IMR-90 (cell line): ENCODE data around the gene PCDHA8.

Experiments used
- CEBPB ChIP-seq: IDR thresholded peaks from 2 replicates; pipeline ENCODE4 v1.6.1; 2012; ENCODE audit warnings: low read depth, low read length, improper control_type of control experiment
- CHD1 ChIP-seq: IDR thresholded peaks from 2 replicates; pipeline ENCODE4 v1.6.1; 2012; ENCODE audit warnings: low read depth, low read length, improper control_type of control experiment
- CTCF ChIP-seq: conservative IDR thresholded peaks from 2 replicates; pipeline ENCODE4 v1.5.1; 2012; ENCODE audit warnings: mild to moderate bottlenecking, low read depth, low read length, improper control_type of control experiment
- ELK1 ChIP-seq: fragments of 150-350 bp; IDR thresholded peaks from 2 replicates; pipeline ENCODE4 v1.6.1; 2016; ENCODE audit warnings: low read depth, mild to moderate bottlenecking, low read length, moderate library complexity, borderline replicate concordance
- FOS ChIP-seq: fragments of 150-350 bp; IDR thresholded peaks from 2 replicates; pipeline ENCODE4 v1.6.1; 2016; ENCODE audit warnings: low read depth, low read length
- MAFK ChIP-seq: IDR thresholded peaks from 2 replicates; pipeline ENCODE4 v1.6.1; 2012; ENCODE audit warnings: low read depth, low read length, improper control_type of control experiment
- MAZ ChIP-seq: IDR thresholded peaks from 2 replicates; pipeline ENCODE4 v1.6.1; 2012; ENCODE audit warnings: low read depth, mild to moderate bottlenecking, low read length, improper control_type of control experiment, moderate library complexity, borderline replicate concordance
- MXI1 ChIP-seq: IDR thresholded peaks from 2 replicates; pipeline ENCODE4 v1.6.1; 2012; ENCODE audit warnings: low read depth, mild to moderate bottlenecking, low read length, moderate library complexity, borderline replicate concordance
- POLR2A ChIP-seq: IDR thresholded peaks from 2 replicates; pipeline ENCODE4 v1.6.1; 2012; ENCODE audit warnings: mild to moderate bottlenecking, low read depth, low read length
- RAD21 ChIP-seq: IDR thresholded peaks from 2 replicates; pipeline ENCODE4 v1.6.1; 2012; ENCODE audit warnings: low read length, improper control_type of control experiment
- RCOR1 ChIP-seq: IDR thresholded peaks from 2 replicates; pipeline ENCODE4 v1.6.1; 2012; ENCODE audit warnings: mild to moderate bottlenecking, low read length, improper control_type of control experiment; ENCODE audit not compliant: insufficient replicate concordance
- RFX5 ChIP-seq: IDR thresholded peaks from 2 replicates; pipeline ENCODE4 v1.8.0; 2012; ENCODE audit warnings: low read depth, mild to moderate bottlenecking, low read length, moderate library complexity

DNA sequence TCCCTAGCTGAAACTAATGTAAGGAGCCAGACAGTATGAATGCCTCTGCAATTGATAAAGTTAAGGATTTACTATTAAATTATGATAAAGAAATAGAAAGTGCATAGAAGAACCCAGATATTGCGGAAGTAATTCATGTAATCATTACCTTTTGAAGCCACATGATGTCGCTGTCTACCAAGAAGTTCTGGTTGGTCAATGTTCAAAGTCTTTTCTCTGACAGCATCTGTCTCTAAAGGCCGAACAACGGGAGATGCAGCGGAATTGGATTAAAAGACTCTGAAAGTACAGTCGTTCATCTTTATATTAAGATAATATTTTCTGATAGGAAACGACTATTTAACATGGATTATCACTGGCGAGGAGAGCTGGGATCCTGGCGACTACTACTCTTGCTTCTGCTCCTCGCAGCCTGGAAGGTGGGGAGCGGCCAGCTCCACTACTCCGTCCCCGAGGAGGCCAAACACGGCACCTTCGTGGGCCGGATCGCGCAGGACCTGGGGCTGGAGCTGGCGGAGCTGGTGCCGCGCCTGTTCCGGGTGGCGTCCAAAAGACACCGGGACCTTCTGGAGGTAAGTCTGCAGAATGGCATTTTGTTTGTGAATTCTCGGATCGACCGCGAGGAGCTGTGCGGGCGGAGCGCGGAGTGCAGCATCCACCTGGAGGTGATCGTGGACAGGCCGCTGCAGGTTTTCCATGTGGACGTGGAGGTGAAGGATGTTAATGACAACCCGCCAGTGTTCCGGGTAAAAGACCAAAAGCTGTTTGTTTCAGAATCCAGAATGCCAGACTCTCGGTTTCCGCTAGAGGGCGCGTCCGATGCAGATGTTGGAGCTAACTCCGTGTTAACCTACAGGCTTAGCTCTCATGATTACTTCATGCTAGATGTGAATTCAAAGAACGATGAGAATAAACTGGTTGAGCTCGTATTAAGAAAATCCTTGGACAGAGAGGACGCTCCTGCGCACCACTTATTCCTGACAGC is at the start of gene PCDHA8:
- no peak for TF ChIP-seq MAFK
- no peak for TF ChIP-seq RAD21
- no peak for TF ChIP-seq CHD1
- 0 out of 2 replicates have a peak, but pooled peaks have one; percentile 1 for TF ChIP-seq CTCF
- no peak for TF ChIP-seq CEBPB
- no peak for TF ChIP-seq FOS
- no peak for TF ChIP-seq POLR2A
- no peak for TF ChIP-seq RFX5
- no peak for TF ChIP-seq MAZ
- no peak for TF ChIP-seq MXI1
- TF ChIP-seq ELK1, result no peak
- no peak for TF ChIP-seq RCOR1
